MM.1S (cell line): ENCODE results near the gene NCOA1.
A peak's percentile ranks its signal among the peaks of the same experiment; 100 is the strongest.

Experiments
- DNase-seq: peaks from one replicate; pipeline ENCODE4 v3.0.0-alpha.2; 2015
- H2AFZ ChIP-seq: fragments of 300-600 bp; sonication (generic); 2 replicates; pipeline ENCODE4 v1.6.0; 2016; ENCODE audit warnings: antibody characterized with exemption, low read length
- H3F3A ChIP-seq: fragments of 300-600 bp; sonication (generic); 2 replicates; pipeline ENCODE4 v1.6.1; 2016; ENCODE audit warnings: mild to moderate bottlenecking, antibody characterized with exemption, low read length, moderate library complexity, mixed read lengths; ENCODE audit not compliant: insufficient read depth
- H3K27ac ChIP-seq: fragments of 300-600 bp; sonication (generic); 2 replicates; pipeline ENCODE4 v1.5.1; 2016; ENCODE audit warnings: mild to moderate bottlenecking, low read length
- H3K27me3 ChIP-seq: fragments of 300-600 bp; sonication (generic); replicated peaks from 2 replicates; pipeline ENCODE4 v1.6.0; 2016; ENCODE audit warnings: low read length; ENCODE audit not compliant: insufficient read depth
- H3K36me3 ChIP-seq: fragments of 300-600 bp; sonication (generic); replicated peaks from 2 replicates; pipeline ENCODE4 v1.6.1; 2016; ENCODE audit warnings: mild to moderate bottlenecking, low read length, mixed read lengths; ENCODE audit not compliant: insufficient read depth
- H3K4me1 ChIP-seq: fragments of 300-600 bp; sonication (generic); 2 replicates; pipeline ENCODE4 v1.6.1; 2016; ENCODE audit warnings: low read length, mixed read lengths
- H3K4me2 ChIP-seq: fragments of 300-600 bp; sonication (generic); 2 replicates; pipeline ENCODE4 v1.6.0; 2016; ENCODE audit warnings: low read depth, low read length
- H3K4me3 ChIP-seq: fragments of 300-600 bp; sonication (generic); 2 replicates; pipeline ENCODE4 v1.5.1; 2016; ENCODE audit warnings: low read length, mixed read lengths
- H3K79me2 ChIP-seq: fragments of 300-600 bp; sonication (generic); 2 replicates; pipeline ENCODE4 v1.6.1; 2016; ENCODE audit warnings: mixed run types, low read length, mixed read lengths
- H3K9ac ChIP-seq: fragments of 300-600 bp; sonication (generic); 2 replicates; pipeline ENCODE4 v1.6.1; 2016; ENCODE audit warnings: low read length, mixed read lengths
- H3K9me2 ChIP-seq: fragments of 300-600 bp; sonication (generic); replicated peaks from 2 replicates; pipeline ENCODE4 v1.6.1; 2016; ENCODE audit warnings: mild to moderate bottlenecking, low read length, mixed read lengths; ENCODE audit not compliant: insufficient read depth
- H3K9me3 ChIP-seq: fragments of 300-600 bp; sonication (generic); replicated peaks from 2 replicates; pipeline ENCODE4 v1.6.1; 2016; ENCODE audit warnings: mild to moderate bottlenecking, low read length, mixed read lengths; ENCODE audit not compliant: insufficient read depth
- H4K20me1 ChIP-seq: fragments of 300-600 bp; sonication (generic); 2 replicates; pipeline ENCODE4 v1.6.1; 2016; ENCODE audit warnings: mild to moderate bottlenecking, low read length, moderate library complexity, mixed read lengths; ENCODE audit not compliant: insufficient read depth
- CTCF ChIP-seq: fragments of 300-600 bp; sonication (generic); IDR thresholded peaks from 2 replicates; pipeline ENCODE4 v1.5.1; 2016; ENCODE audit warnings: antibody characterized with exemption, low read length, mixed read lengths
- EZH2 ChIP-seq: fragments of 300-600 bp; sonication (generic); optimal IDR thresholded peaks from 2 replicates; pipeline ENCODE3; 2017; ENCODE audit warnings: low read depth, mild to moderate bottlenecking, antibody characterized with exemption, low read length, mixed read lengths
- EZH2phosphoT487 ChIP-seq: fragments of 300-600 bp; sonication (generic); IDR thresholded peaks from 2 replicates; pipeline ENCODE4 v1.6.1; 2018; ENCODE audit warnings: antibody characterized with exemption, low read length

Gene NCOA1

GRCh38 chr2:24613154-24613814 is 122.2 kb downstream of the NCOA1 start:
- Histone ChIP-seq H3K79me2 (no peaks in the 10 kb centered on the region), H3K36me3 (no peaks in the 10 kb centered on the region), H2AFZ (no peak overlapping the region), H3K4me2 (no peak overlapping the region), H3K9ac (no peak overlapping the region), H3K4me1 (0 out of 2 replicates have a peak, but pooled peaks cover 4% of the 10 kb centered on the region), H4K20me1 (no peaks in the 10 kb centered on the region), H3K27ac (no peak overlapping the region), H3K9me3 (no peaks in the 10 kb centered on the region), H3K9me2 (no peaks in the 10 kb centered on the region), H3F3A (no peaks in the 10 kb centered on the region), H3K27me3 (no peaks in the 10 kb centered on the region), H3K4me3 (no peak overlapping the region)
- TF ChIP-seq CTCF (peak; percentile 68), EZH2phosphoT487 (no peak), EZH2 (no peak)
- DNase-seq: peak; percentile 81

DNA sequence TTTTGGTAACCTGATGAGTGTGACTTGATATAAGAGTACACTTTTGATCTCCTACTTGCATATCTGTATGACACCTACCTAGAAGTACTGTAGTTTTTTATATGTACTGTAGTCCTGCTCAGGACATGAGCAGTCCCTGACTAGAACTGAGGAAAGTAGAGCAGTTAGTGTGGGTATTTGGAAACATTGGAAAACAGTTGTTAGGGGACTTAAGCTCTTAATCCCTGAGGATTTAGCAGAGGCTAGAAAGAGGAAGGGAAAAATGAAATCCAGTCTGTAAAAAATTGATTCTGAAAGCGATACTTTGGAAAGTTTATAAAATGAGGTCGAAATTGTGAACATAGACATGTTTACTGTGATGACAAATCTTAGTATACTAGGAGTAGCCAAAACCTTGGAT is 125.6 kb downstream of the NCOA1 start:
- 0 out of 2 replicates have a peak, but pooled peaks cover 4% of the 10 kb centered on the region for H3K4me1 ChIP-seq
- H2AFZ ChIP-seq: no peak overlapping the region
- no peak overlapping the region for H3K4me3 ChIP-seq
- no peaks in the 10 kb centered on the region for H3F3A ChIP-seq
- H3K36me3 ChIP-seq: no peaks in the 10 kb centered on the region
- TF ChIP-seq CTCF: no peak
- no peak for TF ChIP-seq EZH2
- TF ChIP-seq EZH2phosphoT487: no peak
- H3K27me3 ChIP-seq: no peaks in the 10 kb centered on the region
- no peaks in the 10 kb centered on the region for H3K79me2 ChIP-seq
- no peak overlapping the region for H3K27ac ChIP-seq
- no peaks in the 10 kb centered on the region for H3K9me2 ChIP-seq
- no peaks in the 10 kb centered on the region for H4K20me1 ChIP-seq
- H3K4me2 ChIP-seq: no peak overlapping the region
- H3K9ac ChIP-seq: no peak overlapping the region
- DNase-seq: no peak
- no peaks in the 10 kb centered on the region for H3K9me3 ChIP-seq

GRCh38 chr2:24617424-24617823 is 126.4 kb downstream of the NCOA1 start:
- H3K36me3 ChIP-seq: no peaks in the 10 kb centered on the region
- no peak overlapping the region for H3K9ac ChIP-seq
- DNase-seq: no peak
- no peak overlapping the region for H2AFZ ChIP-seq
- H3K4me3 ChIP-seq: no peak overlapping the region
- H3K9me3 ChIP-seq: no peaks in the 10 kb centered on the region
- H3K27me3 ChIP-seq: no peaks in the 10 kb centered on the region
- no peaks in the 10 kb centered on the region for H3F3A ChIP-seq
- H3K4me2 ChIP-seq: no peak overlapping the region
- TF ChIP-seq EZH2: no peak
- no peak for TF ChIP-seq EZH2phosphoT487
- no peak for TF ChIP-seq CTCF
- no peaks in the 10 kb centered on the region for H3K79me2 ChIP-seq
- 0 out of 2 replicates have a peak, but pooled peaks cover 4% of the 10 kb centered on the region for H3K4me1 ChIP-seq
- no peak overlapping the region for H3K27ac ChIP-seq
- no peaks in the 10 kb centered on the region for H4K20me1 ChIP-seq
- H3K9me2 ChIP-seq: no peaks in the 10 kb centered on the region
